ENCODE measurements around the gene XXYLT1. TPM values are rescaled to one million over a fixed set of nuclear protein-coding genes. Genes with fewer than 3 reads are reported as not detected.

XXYLT1 gene
- total RNA-seq: 33.8 and 43.9 TPM in 2 replicates

GRCh38 chr3:195270817-195271409 is at the start of gene XXYLT1:
Gene XXYLT1 (minus strand): TSS chr3:195271159. CDS start chr3:195271058, 101 bp downstream.

Other genes starting within 250 kb of the XXYLT1 start
- gene ACAP2, start 171.9 kb upstream of the XXYLT1 start, total RNA-seq: 41.6 and 51.4 TPM in 2 replicates